HG03064 (cell line): ENCODE measurements around the gene GAGE12J.
"Not testable (repeated sequence)": the region's sequence is repeated elsewhere in the genome, so short reads cannot be mapped to it uniquely, and the experiment has no call there.

Source experiments
- ATAC-seq: cut with Tn5 transposase; IDR thresholded peaks from one replicate; pipeline ENCODE4 v1.9.1; 2021; ENCODE audit warnings: low read depth; ENCODE audit not compliant: unreplicated experiment

GAGE12J gene, protein sequence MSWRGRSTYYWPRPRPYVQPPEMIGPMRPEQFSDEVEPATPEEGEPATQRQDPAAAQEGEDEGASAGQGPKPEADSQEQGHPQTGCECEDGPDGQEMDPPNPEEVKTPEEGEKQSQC

DNA sequence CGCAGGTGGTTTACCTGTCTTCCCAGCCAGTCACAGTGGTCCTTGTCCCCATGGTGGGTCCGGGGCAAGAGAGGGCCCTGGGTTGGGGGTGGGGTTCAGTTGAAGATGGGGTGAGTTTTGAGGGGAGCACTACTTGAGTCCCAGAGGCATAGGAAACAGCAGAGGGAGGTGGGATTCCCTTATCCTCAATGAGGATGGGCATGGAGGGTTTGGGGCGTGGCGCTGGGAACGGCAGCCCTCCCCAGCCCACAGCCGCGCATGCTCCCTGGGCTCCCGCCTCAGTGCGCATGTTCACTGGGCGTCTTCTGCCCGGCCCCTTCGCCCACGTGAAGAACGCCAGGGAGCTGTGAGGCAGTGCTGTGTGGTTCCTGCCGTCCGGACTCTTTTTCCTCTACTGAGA lies at the start of gene GAGE12J:
TSS of gene GAGE12J (plus strand) at position 301 of the 400 bp plus-strand sequence. CDS start 1,157 bp downstream, outside the sequence.
- ATAC-seq: not testable (repeated sequence)

DNA sequence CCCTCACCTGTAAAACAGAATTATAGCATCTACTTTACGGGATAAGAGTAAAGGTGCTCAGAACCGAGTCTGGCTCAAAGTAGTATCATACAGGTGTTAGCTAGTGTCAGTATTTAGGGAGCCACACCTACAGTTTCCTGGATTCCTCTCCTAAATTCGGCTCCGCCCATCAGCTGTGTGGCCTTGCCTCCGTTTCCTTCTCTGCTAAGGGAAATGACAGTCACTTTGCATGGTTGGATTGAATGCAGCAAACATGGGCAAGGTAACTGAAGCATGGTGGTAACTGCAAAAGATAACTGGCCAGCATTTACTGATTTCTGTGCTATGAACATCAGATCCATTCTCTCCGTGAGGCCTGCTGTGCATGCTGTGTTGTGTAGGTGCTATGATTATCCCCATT lies 49.4 kb upstream of the GAGE12J start:
- no peak for ATAC-seq

DNA sequence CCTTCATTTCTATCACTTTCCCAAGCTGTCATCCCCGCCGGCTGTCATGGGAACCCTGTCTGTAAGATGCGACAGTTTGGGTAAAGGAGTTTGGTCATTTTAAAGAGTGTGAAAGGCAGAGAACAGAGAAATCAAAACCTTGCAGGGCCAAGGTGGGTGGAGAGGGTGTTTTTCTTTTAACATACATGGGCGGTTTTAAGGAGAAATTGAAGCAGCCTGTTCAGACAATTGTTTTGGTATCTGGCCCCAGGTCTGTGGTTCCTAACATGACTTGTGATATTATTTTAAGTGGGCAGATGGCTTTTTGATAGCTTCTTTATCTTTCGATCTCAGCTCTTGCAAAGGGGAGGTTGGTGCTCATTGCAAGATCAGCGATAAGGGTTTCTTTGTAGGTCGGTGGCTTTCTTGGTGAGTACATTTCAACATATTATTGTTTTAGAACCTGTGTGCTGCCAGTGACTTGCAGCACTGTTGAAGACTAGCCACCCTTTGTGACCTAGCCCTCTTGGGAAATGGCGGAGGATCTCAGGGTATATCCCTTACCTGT lies 48.6 kb upstream of the GAGE12J start:
- no peak for ATAC-seq

GRCh38 chrX:49276207-49276606 lies 45.6 kb upstream of the GAGE12J start:
- ATAC-seq: no peak

DNA sequence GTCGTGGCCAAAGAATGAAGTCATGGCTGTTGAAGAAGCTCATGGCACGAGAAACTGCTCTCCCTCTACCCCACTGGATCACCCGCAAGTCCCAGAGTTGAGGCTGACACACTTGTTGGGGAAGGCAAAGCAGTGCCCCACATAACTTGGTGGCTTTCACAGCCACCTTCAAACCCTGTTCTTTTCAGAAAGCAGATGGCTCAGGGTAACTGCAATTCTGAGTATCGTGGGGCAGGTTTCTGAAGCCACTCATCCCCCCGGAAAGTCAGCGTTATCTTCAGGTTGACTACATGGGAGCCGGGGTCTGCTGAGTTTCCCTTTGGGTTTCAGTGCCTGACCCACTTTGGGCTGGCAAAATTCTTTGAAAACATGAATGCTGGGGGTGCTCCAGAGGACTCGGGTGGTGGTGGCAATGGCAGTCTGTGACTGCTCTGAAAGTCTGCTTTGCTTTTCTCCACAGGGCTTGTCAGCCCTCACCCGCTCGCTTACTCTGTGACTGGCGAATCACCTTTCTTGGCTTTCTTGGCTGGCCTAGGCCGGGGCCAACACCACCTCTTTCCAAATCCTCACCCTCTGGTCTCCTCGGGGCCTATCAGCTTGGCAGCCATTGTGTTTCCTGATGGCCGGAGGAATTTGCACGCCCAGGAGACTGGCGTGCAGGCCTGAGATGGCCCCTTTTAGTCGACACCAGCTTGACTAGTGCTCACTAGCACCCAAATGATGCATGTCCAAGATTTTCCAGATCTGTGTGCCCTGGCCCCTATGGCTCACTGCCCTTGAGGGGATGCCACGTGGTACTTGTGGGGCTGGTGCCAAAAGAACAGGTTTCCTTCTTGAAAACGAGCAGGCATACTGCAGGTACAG lies 44.9 kb upstream of the GAGE12J start:
- no peak for ATAC-seq

DNA sequence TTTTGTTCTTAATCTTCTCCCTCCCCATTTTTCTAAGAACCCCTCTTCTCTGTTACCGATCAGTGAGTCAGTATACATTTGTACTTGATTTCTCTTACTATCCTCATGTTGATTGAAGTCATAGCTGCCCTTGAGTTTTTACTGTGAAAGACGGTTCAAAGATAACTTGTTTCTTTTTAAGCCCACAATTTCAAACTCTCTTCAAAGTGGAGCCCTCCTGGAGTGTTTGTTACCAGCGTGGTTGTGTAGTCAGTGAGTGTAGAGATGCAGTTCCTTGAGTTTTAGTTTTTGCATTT lies 44.4 kb upstream of the GAGE12J start:
- no peak for ATAC-seq

- ATAC-seq: no peak
These were observed 43.8 kb upstream of the GAGE12J start for GRCh38 chrX:49278081-49278480.

DNA sequence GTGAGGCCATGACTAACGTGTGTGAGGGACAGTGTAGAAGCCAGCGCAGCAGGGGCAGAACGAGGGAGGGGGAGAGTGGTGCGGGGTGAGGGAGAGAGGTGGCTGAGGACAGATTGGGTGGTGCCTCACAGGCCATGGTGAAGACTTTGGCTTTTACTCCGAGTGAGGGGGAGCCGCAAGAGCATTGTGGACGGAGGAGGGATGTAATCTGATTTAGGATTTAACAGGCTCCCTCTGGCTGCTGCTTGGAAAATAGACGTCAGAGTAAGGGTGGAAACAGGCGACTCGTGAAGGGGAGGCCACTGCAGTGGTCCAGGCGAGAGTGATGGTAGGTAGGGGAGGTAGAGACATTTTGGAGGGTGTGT lies 39.2 kb upstream of the GAGE12J start:
- ATAC-seq: no peak

- ATAC-seq: no peak
These were observed 37.6 kb upstream of the GAGE12J start for GRCh38 chrX:49284212-49284611.

DNA sequence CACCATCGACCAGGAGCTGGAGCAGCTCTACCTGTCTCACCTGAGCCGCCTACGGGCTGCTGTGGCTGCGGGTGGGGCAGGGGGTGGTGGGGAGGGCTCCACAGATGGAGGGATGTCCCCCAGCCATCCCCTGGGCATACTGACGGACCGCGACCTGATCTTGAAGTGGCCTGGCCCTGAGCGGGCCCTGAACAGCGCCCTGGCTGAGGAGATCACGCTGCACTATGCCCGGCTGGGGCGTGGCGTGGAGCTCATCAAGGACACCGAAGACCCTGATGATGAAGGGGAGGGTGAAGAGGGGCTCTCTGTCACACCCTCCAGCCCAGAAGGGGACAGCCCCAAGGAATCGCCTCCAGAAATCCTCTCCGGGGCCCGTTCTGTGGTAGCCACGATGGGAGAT lies 35.7 kb upstream of the GAGE12J start:
- ATAC-seq: no peak

GRCh38 chrX:49286581-49286980 lies 35.3 kb upstream of the GAGE12J start:
- ATAC-seq: no peak

GRCh38 chrX:49287665-49288064 lies 34.2 kb upstream of the GAGE12J start:
- ATAC-seq: no peak

DNA sequence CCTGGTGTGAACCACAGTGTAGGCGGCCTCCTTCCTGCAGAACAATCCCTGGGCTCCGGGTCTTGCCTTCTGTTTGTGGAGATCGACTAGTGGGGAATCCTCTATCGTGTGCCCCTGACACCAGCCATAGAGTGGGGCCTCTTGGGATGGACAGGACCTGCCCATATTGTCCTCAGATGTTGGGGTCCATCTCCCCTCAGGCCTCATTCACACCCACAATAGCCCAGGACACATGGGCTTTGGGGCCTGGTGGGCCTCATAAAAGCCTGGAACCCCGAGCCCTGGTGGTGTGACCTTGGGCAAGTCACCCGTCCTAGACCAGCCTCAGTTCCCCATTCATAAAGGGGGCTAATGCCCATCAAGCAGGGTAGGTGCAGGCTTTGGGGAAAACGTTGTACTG lies 31.6 kb upstream of the GAGE12J start:
- no peak for ATAC-seq

GRCh38 chrX:49291615-49292337 lies 30.1 kb upstream of the GAGE12J start:
- ATAC-seq: no peak

- no peak for ATAC-seq
These were observed 29.2 kb upstream of the GAGE12J start for GRCh38 chrX:49292400-49293362.

DNA sequence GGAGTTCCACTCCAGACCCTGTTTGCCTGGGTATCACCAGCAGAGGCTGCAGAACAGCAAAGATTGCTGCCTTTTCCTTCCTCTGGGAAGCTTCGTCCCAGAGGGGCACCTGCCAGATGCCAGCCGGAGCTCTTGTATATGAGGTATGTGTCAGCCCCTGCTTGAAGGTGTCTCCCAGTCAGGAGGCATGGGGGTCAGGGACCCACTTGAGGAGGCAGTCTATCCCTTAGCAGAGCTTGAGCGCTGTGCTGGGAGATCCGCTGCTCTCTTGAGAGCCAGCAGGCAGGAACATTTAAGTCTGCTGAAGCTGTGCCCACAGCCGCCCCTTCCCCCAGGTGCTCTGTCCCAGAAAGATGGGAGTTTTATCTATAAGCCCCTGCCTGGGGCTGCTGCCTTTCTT lies 22.5 kb upstream of the GAGE12J start:
- ATAC-seq: not testable (repeated sequence)

GRCh38 chrX:49300703-49301102 lies 21.1 kb upstream of the GAGE12J start:
- no peak for ATAC-seq

DNA sequence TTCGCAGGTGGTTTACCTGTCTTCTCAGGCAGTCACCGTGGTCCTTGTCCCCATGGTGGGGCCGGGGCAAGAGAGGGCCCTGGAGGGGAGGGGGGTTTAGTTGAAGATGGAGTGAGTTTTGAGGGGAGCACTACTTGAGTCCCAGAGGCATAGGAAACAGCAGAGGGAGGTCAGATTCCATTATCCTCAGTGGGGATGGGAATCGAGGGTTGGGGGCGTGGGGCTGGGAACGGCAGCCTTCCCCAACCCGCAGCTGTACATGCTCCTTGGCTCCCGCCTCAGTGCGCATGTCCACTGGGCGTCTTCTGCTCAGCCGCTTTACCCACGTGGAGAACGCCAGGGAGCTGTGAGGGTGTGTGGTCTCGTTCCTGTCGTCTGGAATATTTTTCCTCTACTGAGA lies 18.5 kb upstream of the GAGE12J start, which contains the start of gene GAGE10:
TSS of gene GAGE10 (plus strand) at position 301 of the 400 bp plus-strand sequence. CDS start 1,214 bp downstream, outside the sequence.
- no peak for ATAC-seq

DNA sequence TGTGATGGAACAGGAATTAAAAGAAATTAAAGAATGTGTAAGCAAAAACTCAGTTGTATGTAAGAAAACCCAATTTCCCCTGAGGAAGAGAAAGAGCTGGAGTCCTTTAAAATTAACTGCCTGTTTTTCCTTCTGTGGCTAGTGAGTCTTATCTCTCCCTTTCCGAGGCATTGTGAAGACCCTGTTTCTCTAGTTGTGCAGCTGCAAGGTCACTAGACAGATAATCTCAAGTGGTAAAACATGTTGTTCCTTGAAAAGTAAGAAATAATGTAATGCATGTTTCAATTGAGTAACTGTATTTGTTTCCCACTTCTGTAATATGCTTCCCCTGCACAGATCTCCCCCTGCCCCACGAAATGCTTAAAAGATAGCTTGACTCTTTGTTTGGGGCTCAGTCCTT lies 14.1 kb upstream of the GAGE12J start:
- ATAC-seq: not testable (repeated sequence)

DNA sequence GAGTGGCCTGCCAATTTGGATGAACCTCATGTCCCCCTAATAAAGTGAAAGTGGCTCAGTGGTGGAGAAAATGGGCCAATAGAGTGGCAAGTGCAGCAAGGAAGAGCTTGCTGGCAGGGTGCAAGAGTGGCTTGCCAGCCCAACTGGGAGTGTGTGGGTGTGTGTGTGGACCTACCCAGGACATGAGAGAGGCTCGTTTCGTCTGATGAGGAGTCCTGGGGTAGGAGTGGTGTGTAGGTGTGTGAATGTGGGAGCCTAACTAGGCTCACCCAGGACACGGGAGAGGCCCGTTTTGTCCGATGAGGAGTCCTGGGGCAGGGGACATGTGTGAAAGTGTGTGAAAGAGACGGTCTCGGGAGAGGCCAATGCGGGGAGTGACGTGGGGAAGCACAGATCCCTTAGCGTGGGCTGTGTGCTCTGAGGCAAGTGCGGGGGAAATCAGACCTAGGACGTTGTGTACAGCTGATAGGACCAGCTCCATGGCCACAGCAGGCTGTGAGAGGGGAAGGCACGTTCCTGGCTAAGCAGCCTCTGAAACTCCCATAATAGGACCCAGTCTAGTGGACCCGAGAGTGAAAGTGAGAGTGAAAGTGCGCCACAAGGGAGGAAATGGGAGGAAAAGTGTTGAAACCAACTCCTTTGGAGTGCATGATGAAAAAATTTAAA lies 13.1 kb upstream of the GAGE12J start:
- ATAC-seq: no peak
